Fibroblast of skin of back (primary cell): Measurements from ENCODE around the gene CYBRD1.
A peak's percentile ranks its signal among the peaks of the same experiment; 100 is the strongest.
"Not testable (repeated sequence)": the region's sequence is repeated elsewhere in the genome, so short reads cannot be mapped to it uniquely, and the experiment has no call there.

Experiments used
- DNase-seq: peaks from one replicate; pipeline ENCODE4 v3.0.0-alpha.2; 2013

The CYBRD1 gene

GRCh38 chr2:171515672-171516298 is 6.5 kb upstream of the CYBRD1 start:
- peak; percentile 55 for DNase-seq

GRCh38 chr2:171516793-171517192 is 5.5 kb upstream of the CYBRD1 start:
- no peak for DNase-seq

GRCh38 chr2:171520471-171520870 is 1.8 kb upstream of the CYBRD1 start:
- no peak for DNase-seq

- no peak for DNase-seq
Measured at GRCh38 chr2:171521361-171522051, 768 bp upstream of the CYBRD1 start.

GRCh38 chr2:171522788-171523087 is 464 bp downstream of the CYBRD1 start:
- DNase-seq, result peak; percentile 23

- peak; percentile 79 for DNase-seq
Measured at GRCh38 chr2:171523088-171524017, 1.1 kb downstream of the CYBRD1 start.

- peak; percentile 29 for DNase-seq
Measured at GRCh38 chr2:171524018-171524401, 1.7 kb downstream of the CYBRD1 start.

GRCh38 chr2:171529914-171530313 is 7.6 kb downstream of the CYBRD1 start:
- no peak for DNase-seq

GRCh38 chr2:171530378-171530777 is 8.1 kb downstream of the CYBRD1 start:
- no peak for DNase-seq

- not testable (repeated sequence) for DNase-seq
Measured at GRCh38 chr2:171530859-171531258, 8.6 kb downstream of the CYBRD1 start.

- peak; percentile 81 for DNase-seq
Measured at GRCh38 chr2:171531291-171531690, 9.0 kb downstream of the CYBRD1 start.

GRCh38 chr2:171531836-171532450 is 9.7 kb downstream of the CYBRD1 start:
- peak; percentile 61 for DNase-seq

GRCh38 chr2:171533331-171533730 is 11.1 kb downstream of the CYBRD1 start:
- no peak for DNase-seq

- not testable (repeated sequence) for DNase-seq
Measured at GRCh38 chr2:171535528-171535927, 13.3 kb downstream of the CYBRD1 start.

- DNase-seq, result no peak
Measured at GRCh38 chr2:171540437-171540836, 18.2 kb downstream of the CYBRD1 start.

GRCh38 chr2:171541202-171541887 is 19.1 kb downstream of the CYBRD1 start:
- DNase-seq, result no peak

- peak; percentile 46 for DNase-seq
Measured at GRCh38 chr2:171545086-171545485, 22.8 kb downstream of the CYBRD1 start.

- no peak for DNase-seq
Measured at GRCh38 chr2:171547256-171547655, 25.0 kb downstream of the CYBRD1 start.

GRCh38 chr2:171547720-171548119 is 25.4 kb downstream of the CYBRD1 start:
- DNase-seq, result no peak

GRCh38 chr2:171550613-171551012 is 28.3 kb downstream of the CYBRD1 start:
- DNase-seq, result peak; percentile 56

- peak; percentile 39 for DNase-seq
Measured at GRCh38 chr2:171551836-171552235, 29.6 kb downstream of the CYBRD1 start.

- DNase-seq, result no peak
Measured at GRCh38 chr2:171553236-171553635, 31.0 kb downstream of the CYBRD1 start.
